GM19193 (cell line): ENCODE results near the gene DOK5.

Experiments used
- POLR2A ChIP-seq: IDR thresholded peaks from 4 replicates; pipeline ENCODE4 v1.6.1; 2011; ENCODE audit not compliant: insufficient read depth, insufficient read length; ENCODE audit errors: extremely low read depth

DOK5 gene

GRCh38 chr20:54524849-54525248, 49.5 kb downstream of the DOK5 start:
- no peak for TF ChIP-seq POLR2A

DNA sequence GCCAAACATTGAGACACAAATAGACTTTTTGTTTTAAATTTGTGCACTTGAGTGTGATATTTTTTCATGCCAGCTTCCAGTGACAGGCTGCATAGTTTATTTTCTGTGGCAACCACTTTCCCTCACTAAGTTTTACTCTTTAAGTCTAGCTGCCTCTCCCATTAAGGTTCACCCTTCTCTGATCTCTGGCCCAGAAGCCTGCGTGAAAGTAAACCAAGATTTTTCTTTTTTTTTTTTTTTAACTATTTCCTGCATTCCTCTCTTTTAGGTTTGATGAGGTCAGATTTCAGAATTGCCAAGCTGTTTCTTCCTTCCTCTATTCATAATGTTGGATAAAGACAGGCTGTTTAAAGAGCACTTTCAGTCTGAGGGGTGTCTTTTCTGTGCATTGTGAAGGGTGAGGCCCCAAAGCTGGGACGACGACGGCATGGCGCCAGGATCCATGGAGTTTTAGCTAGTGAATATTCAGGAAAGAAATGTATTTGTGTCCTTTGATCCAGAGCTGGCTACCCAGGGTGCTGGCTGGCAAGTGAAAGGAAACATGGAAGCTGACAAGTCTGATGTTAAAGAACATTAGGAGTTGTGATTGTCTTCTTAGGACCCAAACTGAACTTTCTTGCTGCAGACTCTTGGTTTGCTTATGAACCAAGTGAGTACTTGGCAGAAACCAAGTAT, 50.7 kb downstream of the DOK5 start:
- no peak for TF ChIP-seq POLR2A

DNA sequence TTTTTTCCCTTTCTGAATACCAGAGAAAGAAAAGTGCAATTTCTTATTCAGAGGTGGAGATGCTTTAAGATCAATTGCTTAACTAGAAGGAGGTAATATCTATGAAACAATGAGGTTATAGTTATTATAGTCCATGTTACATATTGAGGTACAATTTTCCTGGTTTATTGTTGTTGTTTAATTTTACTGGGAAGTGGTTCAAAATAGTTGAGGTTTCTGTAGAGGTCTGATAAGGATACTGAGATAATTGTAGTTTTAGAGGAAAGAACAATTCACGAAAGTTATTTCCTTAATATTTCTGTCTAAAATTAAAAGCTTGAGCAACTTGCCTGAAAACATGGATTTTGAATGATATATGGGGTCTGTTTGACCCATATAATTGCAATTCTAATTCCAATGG, 51.4 kb downstream of the DOK5 start:
- TF ChIP-seq POLR2A = no peak

DNA sequence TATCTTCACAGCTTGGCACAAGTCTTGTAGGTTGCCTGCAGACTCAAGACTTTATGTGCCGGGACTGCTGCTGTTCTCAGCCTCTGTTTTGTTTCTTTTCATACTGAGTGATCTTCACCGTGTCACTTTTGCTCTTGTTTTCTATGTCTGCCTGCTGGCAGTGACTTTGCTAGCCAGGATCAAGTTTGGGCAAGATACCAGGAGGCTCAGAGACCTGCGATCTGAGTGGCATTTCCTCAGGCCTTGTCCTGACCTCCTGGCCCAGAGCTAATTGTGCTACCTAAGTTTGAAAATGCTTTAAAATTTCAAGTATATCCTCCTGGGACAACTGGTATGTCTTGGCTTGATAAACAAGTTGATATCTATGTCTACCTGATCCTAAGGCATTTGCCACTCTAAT, 57.2 kb downstream of the DOK5 start:
- no peak for TF ChIP-seq POLR2A

DNA sequence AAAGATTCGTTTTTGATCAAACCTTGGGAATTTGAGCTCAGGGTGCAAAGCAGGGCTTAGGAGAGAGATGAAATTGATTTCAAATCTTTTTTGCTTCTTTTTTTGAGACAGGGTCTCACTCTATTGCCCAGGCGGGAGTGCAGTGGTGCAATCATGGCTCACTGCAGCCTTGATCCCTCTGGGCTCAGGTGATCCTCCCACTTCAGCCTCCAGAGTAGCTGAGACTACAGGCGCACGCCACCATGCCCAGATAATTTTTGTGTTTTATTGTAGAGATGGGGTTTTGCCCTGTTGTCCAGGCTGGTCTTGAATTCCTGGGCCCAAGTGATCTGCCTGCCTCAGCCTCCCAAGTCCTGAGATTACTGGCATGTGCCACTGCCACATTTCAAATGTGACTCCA, 58.7 kb downstream of the DOK5 start:
- TF ChIP-seq POLR2A = no peak

DNA sequence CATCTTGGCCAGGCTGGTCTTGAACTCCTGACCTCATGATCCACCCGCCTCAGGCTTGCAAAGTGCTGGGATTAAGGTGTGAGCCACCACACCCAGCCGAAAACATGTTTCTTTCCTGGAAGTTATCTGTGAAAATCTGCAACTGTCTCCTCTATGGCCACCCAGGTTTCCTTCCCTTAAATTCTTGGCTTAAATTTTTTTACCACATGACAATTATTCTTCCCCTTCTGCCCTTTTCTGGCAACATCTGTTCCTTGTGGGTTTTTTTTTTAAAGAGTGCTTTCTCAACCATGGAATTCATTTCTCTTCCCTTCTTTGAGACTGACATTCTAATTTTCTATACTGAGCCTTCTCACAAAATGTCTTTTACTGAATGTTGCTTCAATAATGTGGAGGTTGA, 59.6 kb downstream of the DOK5 start:
- TF ChIP-seq POLR2A = no peak

GRCh38 chr20:54535746-54536145, 60.4 kb downstream of the DOK5 start:
- TF ChIP-seq POLR2A = no peak

- no peak for TF ChIP-seq POLR2A
These were observed 64.2 kb downstream of the DOK5 start for GRCh38 chr20:54539521-54540046.

DNA sequence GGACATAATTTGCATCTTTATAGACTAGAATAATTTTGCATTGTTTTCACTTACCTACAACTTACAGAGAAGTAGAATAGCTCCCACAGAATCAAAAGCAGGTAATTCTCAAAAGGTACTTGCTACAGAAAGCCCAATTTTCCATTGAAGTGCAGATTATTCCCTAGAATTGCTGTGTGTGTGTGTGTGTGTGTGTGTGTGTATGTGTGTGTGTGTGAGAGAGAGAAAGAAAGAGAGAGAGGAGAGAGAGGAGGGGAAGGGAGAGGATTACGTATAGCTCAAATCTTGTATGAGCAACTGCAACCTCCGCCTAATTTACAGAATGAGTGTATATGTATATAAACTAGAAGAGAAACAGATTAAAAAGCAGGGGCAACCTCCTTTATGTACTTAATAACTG, 68.0 kb downstream of the DOK5 start:
- TF ChIP-seq POLR2A = no peak

DNA sequence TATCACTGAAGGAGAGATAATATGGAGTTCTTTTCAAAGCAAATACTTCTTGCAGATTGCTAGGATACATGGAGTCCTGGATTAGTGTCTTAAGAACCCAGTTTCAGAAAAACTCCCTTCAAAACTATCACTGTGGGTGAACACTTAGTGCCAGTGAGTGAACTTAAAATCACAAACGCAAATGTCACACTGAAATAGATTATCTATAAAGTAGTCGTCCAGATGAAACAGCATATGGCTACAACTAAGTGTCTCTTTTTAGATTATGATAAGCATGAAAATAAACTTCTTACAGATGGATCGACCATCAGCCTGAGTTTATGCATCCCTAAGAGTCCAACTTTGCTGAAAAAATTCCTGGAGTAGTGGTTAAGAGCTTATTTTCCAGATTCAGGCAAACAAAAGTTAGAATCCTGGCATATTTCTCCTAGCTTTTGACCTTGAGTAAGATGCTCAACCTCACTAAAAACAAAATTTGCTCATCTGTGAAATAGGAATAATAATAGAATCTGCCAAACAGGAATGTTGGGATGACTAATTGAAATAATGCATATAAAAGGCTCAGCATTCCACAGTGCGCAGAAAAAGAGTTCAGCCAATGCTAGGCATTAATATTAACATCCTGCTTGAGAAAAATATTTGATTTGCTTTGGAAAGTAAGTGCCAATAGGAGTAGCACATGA, 70.4 kb downstream of the DOK5 start:
- no peak for TF ChIP-seq POLR2A

- no peak for TF ChIP-seq POLR2A
These were observed 73.5 kb downstream of the DOK5 start for GRCh38 chr20:54548849-54549248.

DNA sequence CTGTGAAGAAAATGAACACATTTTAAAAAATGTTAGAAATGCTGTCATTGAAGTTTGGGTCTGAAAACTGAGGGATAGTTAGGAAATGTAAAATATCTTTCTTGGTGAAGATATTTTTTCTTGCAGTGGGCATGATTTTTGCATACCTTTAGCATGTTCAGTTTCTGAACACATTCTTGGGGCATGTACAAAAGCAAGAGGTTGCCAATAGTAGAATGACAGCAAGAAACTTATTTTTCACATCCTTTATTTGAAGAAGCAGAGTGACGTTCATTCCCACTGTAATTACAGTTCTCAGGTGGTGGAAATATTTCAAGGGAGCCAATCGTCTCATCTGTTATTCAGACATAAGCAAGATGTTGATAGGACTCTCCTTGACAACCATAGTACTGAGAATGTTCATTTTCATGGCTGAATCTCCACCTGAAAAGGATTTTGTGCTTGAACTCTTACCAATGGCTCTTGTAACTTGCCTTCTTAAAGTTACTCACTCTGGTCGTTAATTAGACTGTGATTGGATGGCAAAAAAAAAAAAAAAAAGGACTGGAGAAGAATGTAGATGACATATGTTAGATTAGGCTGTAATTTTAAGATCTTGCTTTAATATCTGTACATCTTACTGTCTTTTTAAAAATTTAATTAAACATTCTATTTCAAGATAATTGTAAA, 74.4 kb downstream of the DOK5 start:
- no peak for TF ChIP-seq POLR2A

GRCh38 chr20:54550776-54551396, 75.5 kb downstream of the DOK5 start:
- no peak for TF ChIP-seq POLR2A

- TF ChIP-seq POLR2A = no peak
These were observed 78.6 kb downstream of the DOK5 start for GRCh38 chr20:54554006-54554405.

DNA sequence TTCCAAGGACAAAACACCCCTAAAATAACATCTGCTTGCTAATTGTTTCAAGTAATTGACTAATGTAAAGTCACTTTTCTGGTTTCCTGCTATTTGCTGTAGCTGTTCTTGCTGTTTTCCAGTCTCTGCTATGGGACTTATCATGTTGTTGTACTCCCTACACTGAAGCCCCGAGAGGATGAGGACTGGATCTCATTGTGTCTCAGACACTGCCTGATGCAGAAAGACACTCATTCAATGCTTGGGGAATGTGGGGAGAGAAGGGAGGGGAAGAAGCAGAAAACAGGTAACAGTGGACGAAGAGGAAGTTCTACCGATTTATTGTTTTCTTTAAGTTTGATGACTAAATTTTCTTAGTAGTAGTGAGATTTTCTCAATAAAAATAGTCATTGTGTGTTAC, 79.8 kb downstream of the DOK5 start:
- no peak for TF ChIP-seq POLR2A
